Nephron (organoid): ENCODE measurements around the gene PAIP1.
A peak's percentile ranks its signal among the peaks of the same experiment; 100 is the strongest.
"Not testable (repeated sequence)": the region's sequence is repeated elsewhere in the genome, so short reads cannot be mapped to it uniquely, and the experiment has no call there.

Source experiments
- H3K27ac Mint-ChIP-seq, 3 experiments: 2 replicates each; pipeline ENCODE4 v1.8.0; 2020; ENCODE audit warnings: mixed read lengths in 3 of 3, mild to moderate bottlenecking in 2 of 3, moderate library complexity in 1 of 3
- H3K27me3 Mint-ChIP-seq: 2 replicates; pipeline ENCODE4 v1.8.0; 2021; ENCODE audit warnings: low read depth, mild to moderate bottlenecking, moderate library complexity, mixed read lengths
- H3K36me3 Mint-ChIP-seq: 2 replicates; pipeline ENCODE4 v1.8.0; 2020; ENCODE audit warnings: low read depth, mixed read lengths
- H3K4me1 Mint-ChIP-seq: 2 replicates; pipeline ENCODE4 v1.8.0; 2020; ENCODE audit warnings: mixed read lengths
- H3K4me3 Mint-ChIP-seq, 3 experiments: 2 replicates each; pipeline ENCODE4 v1.8.0; 2020; ENCODE audit warnings: mild to moderate bottlenecking in 3 of 3, mixed read lengths in 3 of 3, moderate library complexity in 2 of 3
- H3K9me3 Mint-ChIP-seq: 2 replicates; pipeline ENCODE4 v1.8.0; 2020; ENCODE audit warnings: mixed read lengths
- CTCF ChIP-seq, 3 experiments: fragments of 200-600 bp; sonication (generic); IDR thresholded peaks; one replicate each; pipeline ENCODE4 v1.5.0; 2021; ENCODE audit warnings: antibody characterized with exemption in 3 of 3; ENCODE audit not compliant: unreplicated experiment in 3 of 3

Gene PAIP1

GRCh38 chr5:43601454-43602260 lies 44.8 kb upstream of the PAIP1 start:
- peaks cover 31% of the 10 kb centered on the region for H3K4me1 Mint-ChIP-seq
- TF ChIP-seq CTCF (IDR thresholded peaks at IDR 0.05; ENCODE audit: unreplicated experiment in 3 of 3) = no peak
- peak overlapping the region; percentile 52 to 98 (median 96) for H3K27ac Mint-ChIP-seq
- peak overlapping the region; percentile 89 to 99 (median 93) for H3K4me3 Mint-ChIP-seq
- no peaks in the 10 kb centered on the region for H3K9me3 Mint-ChIP-seq
- H3K36me3 Mint-ChIP-seq = peaks cover 17% of the 10 kb centered on the region
- H3K27me3 Mint-ChIP-seq = no peaks in the 10 kb centered on the region

DNA sequence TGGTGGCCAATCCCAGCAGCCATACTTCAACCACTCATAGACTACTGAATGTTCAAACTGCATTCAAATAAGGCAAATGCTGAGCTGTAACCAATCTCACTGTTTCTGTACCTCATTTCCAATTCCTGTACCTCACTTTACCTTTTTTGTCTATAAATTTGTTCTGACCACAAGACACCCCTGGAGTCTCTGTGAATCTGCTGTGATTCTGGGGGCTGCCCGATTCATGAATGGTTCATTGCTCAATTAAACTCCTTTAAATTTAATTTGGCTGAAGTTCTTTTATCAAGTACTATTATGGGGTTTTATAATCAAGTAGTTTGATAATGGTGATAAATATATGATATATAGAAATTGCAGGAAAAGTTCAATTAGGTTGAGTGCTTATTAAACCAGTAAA lies 42.0 kb upstream of the PAIP1 start:
- H3K4me1 Mint-ChIP-seq = peaks cover 29% of the 10 kb centered on the region
- H3K4me3 Mint-ChIP-seq, H3K27ac Mint-ChIP-seq, H3K27me3 Mint-ChIP-seq, H3K9me3 Mint-ChIP-seq, H3K36me3 Mint-ChIP-seq: not testable (repeated sequence)

DNA sequence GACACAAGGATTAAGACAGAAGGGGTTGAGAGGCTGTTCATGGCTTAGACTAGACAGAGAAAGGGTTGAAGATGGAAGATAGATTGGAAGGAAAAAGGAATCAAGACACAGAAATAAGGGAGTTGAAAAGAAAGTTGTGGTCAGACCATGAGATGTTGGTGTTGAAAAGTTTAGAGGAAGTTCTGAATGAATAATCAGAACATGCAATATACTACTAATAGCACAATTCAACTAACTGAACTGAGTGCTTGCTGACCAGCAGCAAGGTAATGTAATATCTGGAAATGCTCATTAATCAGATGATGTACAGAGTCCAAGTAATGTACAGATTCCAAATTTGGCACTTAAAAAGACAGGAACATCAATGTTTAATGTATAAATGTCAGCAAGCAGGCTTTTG lies 35.5 kb upstream of the PAIP1 start:
- Mint-ChIP-seq H3K27me3 (no peaks in the 10 kb centered on the region), H3K4me3 (no peak overlapping the region), H3K27ac (no peak overlapping the region), H3K9me3 (no peaks in the 10 kb centered on the region), H3K36me3 (peaks cover 14% of the 10 kb centered on the region), H3K4me1 (no peaks in the 10 kb centered on the region)
- TF ChIP-seq CTCF (IDR thresholded peaks at IDR 0.05; ENCODE audit: unreplicated experiment in 3 of 3) = no peak

GRCh38 chr5:43590700-43591099 lies 33.8 kb upstream of the PAIP1 start:
- peaks cover 24% of the 10 kb centered on the region for H3K36me3 Mint-ChIP-seq
- H3K27me3 Mint-ChIP-seq = no peaks in the 10 kb centered on the region
- H3K4me1 Mint-ChIP-seq = no peaks in the 10 kb centered on the region
- no peaks in the 10 kb centered on the region for H3K9me3 Mint-ChIP-seq
- no peak overlapping the region for H3K4me3 Mint-ChIP-seq
- no peak overlapping the region for H3K27ac Mint-ChIP-seq
- no peak for TF ChIP-seq CTCF (IDR thresholded peaks at IDR 0.05; ENCODE audit: unreplicated experiment in 3 of 3)

- Mint-ChIP-seq H3K9me3 (no peaks in the 10 kb centered on the region), H3K27ac (no peak overlapping the region), H3K4me1 (no peaks in the 10 kb centered on the region), H3K4me3 (no peak overlapping the region), H3K36me3 (peaks cover 24% of the 10 kb centered on the region), H3K27me3 (no peaks in the 10 kb centered on the region)
- no peak for TF ChIP-seq CTCF (IDR thresholded peaks at IDR 0.05; ENCODE audit: unreplicated experiment in 3 of 3)
Observed at GRCh38 chr5:43589310-43589709, 32.4 kb upstream of the PAIP1 start.

DNA sequence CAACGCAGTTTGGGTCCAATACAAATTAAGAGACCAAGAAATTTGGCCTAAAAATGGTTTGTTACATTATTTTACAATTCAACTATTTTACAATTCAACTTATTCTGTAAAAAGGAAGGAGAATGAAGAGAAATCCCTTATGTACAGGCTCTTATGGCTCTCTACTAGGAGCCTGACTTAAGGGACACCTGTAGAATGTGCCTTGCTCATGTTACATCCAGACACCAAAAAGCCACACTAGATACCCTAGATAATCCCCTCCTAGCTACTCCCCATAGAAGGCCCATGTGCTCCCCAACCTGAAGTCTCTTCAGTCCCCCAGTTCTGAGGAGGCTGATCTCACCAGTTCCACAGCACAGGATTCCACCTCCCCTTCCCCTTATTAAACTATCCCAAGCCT lies 32.0 kb upstream of the PAIP1 start:
- no peaks in the 10 kb centered on the region for H3K27me3 Mint-ChIP-seq
- H3K4me1 Mint-ChIP-seq = no peaks in the 10 kb centered on the region
- H3K9me3 Mint-ChIP-seq = no peaks in the 10 kb centered on the region
- peaks cover 24% of the 10 kb centered on the region for H3K36me3 Mint-ChIP-seq
- TF ChIP-seq CTCF (IDR thresholded peaks at IDR 0.05; ENCODE audit: unreplicated experiment in 3 of 3) = no peak
- H3K27ac Mint-ChIP-seq = no peak overlapping the region
- no peak overlapping the region for H3K4me3 Mint-ChIP-seq
